HL-60 (cell line): ENCODE results near the gene KMT2E.

Experiments used
- CTCF ChIP-seq: IDR thresholded peaks from one replicate; pipeline ENCODE4 v1.5.1; 2011; ENCODE audit warnings: low read length, control low read depth, inconsistent platforms; ENCODE audit not compliant: insufficient read depth
- GABPA ChIP-seq: IDR thresholded peaks from 2 replicates; pipeline ENCODE4 v1.6.1; 2012; ENCODE audit warnings: low read depth
- POLR2AphosphoS5 ChIP-seq: IDR thresholded peaks from 2 replicates; pipeline ENCODE4 v1.6.1; 2012; ENCODE audit warnings: low read depth
- REST ChIP-seq: IDR thresholded peaks from 2 replicates; pipeline ENCODE4 v1.6.1; 2012; ENCODE audit warnings: low read depth; ENCODE audit not compliant: insufficient replicate concordance

- TF ChIP-seq POLR2AphosphoS5: no peak
- TF ChIP-seq CTCF: no peak
- TF ChIP-seq GABPA: no peak
- TF ChIP-seq REST: no peak
These were observed 28.8 kb upstream of the KMT2E start for GRCh38 chr7:104985259-104985617.
